Transverse colon (tissue), 4 donors: ENCODE measurements around the gene CWC27.

ENCODE experiments used
- EP300 ChIP-seq: sonication (generic); formaldehyde crosslinking; IDR thresholded peaks from one replicate; pipeline ENCODE4 v1.6.1; 2017; ENCODE audit warnings: antibody characterized with exemption, low read depth
- POLR2A ChIP-seq: fragments of 450-650 bp; IDR thresholded peaks from one replicate; pipeline ENCODE4 v1.6.1; 2016; ENCODE audit warnings: antibody characterized with exemption, mild to moderate bottlenecking, moderate library complexity
- POLR2AphosphoS5 ChIP-seq, 3 donors: sonication (generic); formaldehyde crosslinking; IDR thresholded peaks; one replicate each; pipeline ENCODE4 v1.6.1; 2016; ENCODE audit warnings: antibody characterized with exemption in 3 of 3
- TF ChIP-seq, protein P1 (sequence below), 5 experiments: fragments of 200-600 bp in 3 of 5; fragments of 450-650 bp in 2 of 5; sonication (generic) in 3 of 5; IDR thresholded peaks; 1 replicate in 2 of 5; 2 replicates in 3 of 5; pipeline ENCODE4 v1.5.1; 2016 to 2017; ENCODE audit warnings: antibody characterized with exemption in 5 of 5, inconsistent platforms in 3 of 5, mild to moderate bottlenecking in 2 of 5, moderate library complexity in 1 of 5

DNA sequence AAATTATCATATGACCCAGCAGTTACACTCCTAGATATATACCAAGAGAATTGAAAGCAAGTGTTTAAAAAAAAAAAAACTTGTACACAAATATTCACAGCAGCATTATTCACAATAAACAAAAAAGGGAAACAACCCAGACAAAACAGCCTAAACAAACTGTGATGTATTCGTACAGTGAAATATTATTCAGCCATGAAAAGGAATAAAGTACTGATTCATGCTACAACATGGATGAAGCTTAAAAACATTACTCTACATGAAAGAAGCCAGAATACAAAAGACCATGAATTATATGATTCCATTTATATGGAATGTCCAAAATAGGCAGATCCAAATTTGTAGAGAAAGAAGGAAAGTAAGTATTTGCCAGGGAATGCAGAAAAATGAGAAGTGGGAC, 161.1 kb downstream of the CWC27 start:
- TF ChIP-seq, protein P1, sequence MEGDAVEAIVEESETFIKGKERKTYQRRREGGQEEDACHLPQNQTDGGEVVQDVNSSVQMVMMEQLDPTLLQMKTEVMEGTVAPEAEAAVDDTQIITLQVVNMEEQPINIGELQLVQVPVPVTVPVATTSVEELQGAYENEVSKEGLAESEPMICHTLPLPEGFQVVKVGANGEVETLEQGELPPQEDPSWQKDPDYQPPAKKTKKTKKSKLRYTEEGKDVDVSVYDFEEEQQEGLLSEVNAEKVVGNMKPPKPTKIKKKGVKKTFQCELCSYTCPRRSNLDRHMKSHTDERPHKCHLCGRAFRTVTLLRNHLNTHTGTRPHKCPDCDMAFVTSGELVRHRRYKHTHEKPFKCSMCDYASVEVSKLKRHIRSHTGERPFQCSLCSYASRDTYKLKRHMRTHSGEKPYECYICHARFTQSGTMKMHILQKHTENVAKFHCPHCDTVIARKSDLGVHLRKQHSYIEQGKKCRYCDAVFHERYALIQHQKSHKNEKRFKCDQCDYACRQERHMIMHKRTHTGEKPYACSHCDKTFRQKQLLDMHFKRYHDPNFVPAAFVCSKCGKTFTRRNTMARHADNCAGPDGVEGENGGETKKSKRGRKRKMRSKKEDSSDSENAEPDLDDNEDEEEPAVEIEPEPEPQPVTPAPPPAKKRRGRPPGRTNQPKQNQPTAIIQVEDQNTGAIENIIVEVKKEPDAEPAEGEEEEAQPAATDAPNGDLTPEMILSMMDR (IDR thresholded peaks at IDR 0.05) = no peak
- TF ChIP-seq POLR2AphosphoS5 (IDR thresholded peaks at IDR 0.05) = no peak
- no peak for TF ChIP-seq POLR2A
- TF ChIP-seq EP300 = no peak
